ENCODE measurements around the gene SP140.
"Not testable (repeated sequence)": the region's sequence is repeated elsewhere in the genome, so short reads cannot be mapped to it uniquely, and the experiment has no call there.

The SP140 gene

GRCh38 chr2:230326453-230327417 is 101.2 kb downstream of the SP140 start, which contains the start of gene SP140L:
Gene SP140L (plus strand): TSS chr2:230327193. CDS start chr2:230327270, 77 bp downstream.
- peak; percentile 54 for DNase-seq (ENCODE audit: low read depth)

- no peak for DNase-seq (ENCODE audit: low read depth)
These were observed 102.0 kb downstream of the SP140 start for GRCh38 chr2:230327418-230328154.

- no peak for DNase-seq (ENCODE audit: low read depth)
These were observed 102.6 kb downstream of the SP140 start for GRCh38 chr2:230328155-230328458.

GRCh38 chr2:230329946-230330605 is 104.5 kb downstream of the SP140 start:
- DNase-seq (ENCODE audit: low read depth) = no peak

GRCh38 chr2:230330725-230331124 is 105.2 kb downstream of the SP140 start:
- no peak for DNase-seq (ENCODE audit: low read depth)

GRCh38 chr2:230335461-230335863 is 109.9 kb downstream of the SP140 start:
- DNase-seq (ENCODE audit: low read depth) = no peak

- no peak for DNase-seq (ENCODE audit: low read depth)
These were observed 110.4 kb downstream of the SP140 start for GRCh38 chr2:230335864-230336506.

GRCh38 chr2:230341936-230342528 is 116.5 kb downstream of the SP140 start:
- not testable (repeated sequence) for DNase-seq (ENCODE audit: low read depth)

GRCh38 chr2:230343041-230343624 is 117.6 kb downstream of the SP140 start:
- DNase-seq (ENCODE audit: low read depth) = not testable (repeated sequence)

- DNase-seq (ENCODE audit: low read depth) = no peak
These were observed 118.2 kb downstream of the SP140 start for GRCh38 chr2:230343747-230344146.

- DNase-seq (ENCODE audit: low read depth) = no peak
These were observed 120.9 kb downstream of the SP140 start for GRCh38 chr2:230346465-230346864.

GRCh38 chr2:230346921-230347533 is 121.5 kb downstream of the SP140 start:
- DNase-seq (ENCODE audit: low read depth) = no peak

GRCh38 chr2:230347659-230348305 is 122.2 kb downstream of the SP140 start:
- DNase-seq (ENCODE audit: low read depth) = no peak

GRCh38 chr2:230348787-230349186 is 123.3 kb downstream of the SP140 start:
- DNase-seq (ENCODE audit: low read depth) = no peak

GRCh38 chr2:230356084-230356483 is 130.5 kb downstream of the SP140 start:
- DNase-seq (ENCODE audit: low read depth) = no peak

GRCh38 chr2:230358305-230358704 is 132.8 kb downstream of the SP140 start:
- DNase-seq (ENCODE audit: low read depth) = no peak

- DNase-seq (ENCODE audit: low read depth) = no peak
These were observed 134.5 kb downstream of the SP140 start for GRCh38 chr2:230360028-230360427.

GRCh38 chr2:230362030-230362691 is 136.6 kb downstream of the SP140 start:
- no peak for DNase-seq (ENCODE audit: low read depth)

Measured in stimulated activated CD8-positive, alpha-beta memory T cell treated with anti-CD3 and anti-CD28 coated beads, Interleukin-15, amount 100 ng/mL, for 1 hour (primary cell).